ENCODE measurements around the gene GPC2.

GRCh38 chr7:100212631-100213286, 35.6 kb upstream of the GPC2 start:
- no peak for TF ChIP-seq CTCF (IDR thresholded peaks at IDR 0.05)
- no peak for TF ChIP-seq POLR2A (IDR thresholded peaks at IDR 0.05)
